ENCODE data around the gene ARL4A.
"Not testable (repeated sequence)": the region's sequence is repeated elsewhere in the genome, so short reads cannot be mapped to it uniquely, and the experiment has no call there.

DNA sequence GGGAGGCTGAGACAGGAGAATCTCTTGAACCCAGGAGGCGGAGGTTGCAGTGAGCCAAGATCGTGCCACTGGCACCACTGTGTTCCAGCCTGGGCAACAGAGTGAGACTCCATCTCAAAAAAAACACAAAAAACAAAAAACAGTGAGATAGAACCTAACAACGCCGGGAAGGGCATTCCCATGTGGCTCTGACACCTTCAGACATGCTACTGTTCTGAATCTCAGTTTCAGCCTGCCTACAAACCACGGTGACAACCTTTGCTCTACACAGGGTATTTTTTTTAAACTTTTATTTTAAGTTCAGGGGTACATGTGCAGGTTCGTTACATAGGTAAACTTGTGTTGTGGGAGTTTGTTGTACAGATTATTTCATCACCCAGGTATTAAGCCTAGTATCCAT lies 42.2 kb upstream of the ARL4A start:
- TF ChIP-seq, protein P1, sequence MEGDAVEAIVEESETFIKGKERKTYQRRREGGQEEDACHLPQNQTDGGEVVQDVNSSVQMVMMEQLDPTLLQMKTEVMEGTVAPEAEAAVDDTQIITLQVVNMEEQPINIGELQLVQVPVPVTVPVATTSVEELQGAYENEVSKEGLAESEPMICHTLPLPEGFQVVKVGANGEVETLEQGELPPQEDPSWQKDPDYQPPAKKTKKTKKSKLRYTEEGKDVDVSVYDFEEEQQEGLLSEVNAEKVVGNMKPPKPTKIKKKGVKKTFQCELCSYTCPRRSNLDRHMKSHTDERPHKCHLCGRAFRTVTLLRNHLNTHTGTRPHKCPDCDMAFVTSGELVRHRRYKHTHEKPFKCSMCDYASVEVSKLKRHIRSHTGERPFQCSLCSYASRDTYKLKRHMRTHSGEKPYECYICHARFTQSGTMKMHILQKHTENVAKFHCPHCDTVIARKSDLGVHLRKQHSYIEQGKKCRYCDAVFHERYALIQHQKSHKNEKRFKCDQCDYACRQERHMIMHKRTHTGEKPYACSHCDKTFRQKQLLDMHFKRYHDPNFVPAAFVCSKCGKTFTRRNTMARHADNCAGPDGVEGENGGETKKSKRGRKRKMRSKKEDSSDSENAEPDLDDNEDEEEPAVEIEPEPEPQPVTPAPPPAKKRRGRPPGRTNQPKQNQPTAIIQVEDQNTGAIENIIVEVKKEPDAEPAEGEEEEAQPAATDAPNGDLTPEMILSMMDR (optimal IDR thresholded peaks at IDR 0.05 in 1 of 3, IDR thresholded peaks at IDR 0.05 in 1 of 3, conservative IDR thresholded peaks at IDR 0.05 in 1 of 3; ENCODE audit: extremely low read depth in 1 of 3, insufficient read depth in 2 of 3, low read length in 3 of 3) = not testable (repeated sequence)
- not testable (repeated sequence) for TF ChIP-seq EZH2 (IDR thresholded peaks at IDR 0.05; ENCODE audit: low read length)

All from keratinocyte (primary cell).